ENCODE data around the gene ITPR3. TPM values are rescaled to one million over a fixed set of nuclear protein-coding genes. Genes with fewer than 3 reads are reported as not detected.

ITPR3 gene
- total RNA-seq, 2 donors from 2014 or later: 48.1 to 48.3 TPM

- ATAC-seq (no peak), DNase-seq (no peak)
- H3K36me3 Mint-ChIP-seq (ENCODE audit: low read depth): no peaks in the 10 kb centered on the region
- H3K9me3 ChIP-seq (ENCODE audit: control insufficient read depth, low read length, poor library complexity, severe bottlenecking): no peaks in the 10 kb centered on the region
- no peak overlapping the region for H3K27ac Mint-ChIP-seq
- H3K4me1 Mint-ChIP-seq: peaks cover under 1% of the 10 kb centered on the region
- H3K27me3 Mint-ChIP-seq: peaks cover 16% of the 10 kb centered on the region
- H3K4me3 Mint-ChIP-seq: no peak overlapping the region
Measured at GRCh38 chr6:33716890-33717632, 95.9 kb downstream of the ITPR3 start.

GRCh38 chr6:33717934-33718455 lies 96.9 kb downstream of the ITPR3 start:
- no peak overlapping the region for H3K27ac Mint-ChIP-seq
- H3K4me1 Mint-ChIP-seq: no peaks in the 10 kb centered on the region
- H3K4me3 Mint-ChIP-seq: no peak overlapping the region
- no peaks in the 10 kb centered on the region for H3K36me3 Mint-ChIP-seq (ENCODE audit: low read depth)
- DNase-seq (no peak), ATAC-seq (no peak)
- peaks cover 25% of the 10 kb centered on the region for H3K27me3 Mint-ChIP-seq
- H3K9me3 ChIP-seq (ENCODE audit: control insufficient read depth, low read length, poor library complexity, severe bottlenecking): no peaks in the 10 kb centered on the region

- Mint-ChIP-seq H3K4me3 (no peak overlapping the region), H3K27ac (no peak overlapping the region), H3K4me1 (peaks cover 2% of the 10 kb centered on the region), H3K36me3 (ENCODE audit: low read depth) (no peaks in the 10 kb centered on the region), H3K27me3 (peaks cover 32% of the 10 kb centered on the region)
- ATAC-seq (no peak), DNase-seq (no peak)
- H3K9me3 ChIP-seq (ENCODE audit: control insufficient read depth, low read length, poor library complexity, severe bottlenecking): no peaks in the 10 kb centered on the region
Measured at GRCh38 chr6:33718713-33719112, 97.6 kb downstream of the ITPR3 start.

GRCh38 chr6:33719326-33719987 lies 98.3 kb downstream of the ITPR3 start:
- Mint-ChIP-seq H3K4me1 (peaks cover 6% of the 10 kb centered on the region), H3K27me3 (peaks cover 40% of the 10 kb centered on the region), H3K27ac (no peak overlapping the region), H3K36me3 (ENCODE audit: low read depth) (no peaks in the 10 kb centered on the region), H3K4me3 (no peak overlapping the region)
- DNase-seq (no peak), ATAC-seq (no peak)
- H3K9me3 ChIP-seq (ENCODE audit: control insufficient read depth, low read length, poor library complexity, severe bottlenecking): no peaks in the 10 kb centered on the region

GRCh38 chr6:33720998-33721397 lies 99.9 kb downstream of the ITPR3 start:
- no peaks in the 10 kb centered on the region for H3K9me3 ChIP-seq (ENCODE audit: control insufficient read depth, low read length, poor library complexity, severe bottlenecking)
- Mint-ChIP-seq H3K4me1 (peaks cover 7% of the 10 kb centered on the region), H3K36me3 (ENCODE audit: low read depth) (no peaks in the 10 kb centered on the region)

GRCh38 chr6:33721508-33721907 lies 100.4 kb downstream of the ITPR3 start:
- Mint-ChIP-seq H3K27ac (no peak overlapping the region), H3K36me3 (ENCODE audit: low read depth) (no peaks in the 10 kb centered on the region), H3K4me1 (peaks cover 7% of the 10 kb centered on the region), H3K27me3 (peaks cover 46% of the 10 kb centered on the region), H3K4me3 (no peak overlapping the region)
- DNase-seq (no peak), ATAC-seq (no peak)
- H3K9me3 ChIP-seq (ENCODE audit: control insufficient read depth, low read length, poor library complexity, severe bottlenecking): no peaks in the 10 kb centered on the region

More at GRCh38 chr6:33720998-33721397, 99.9 kb downstream of the ITPR3 start:
- DNase-seq (no peak), ATAC-seq (no peak)
- Mint-ChIP-seq H3K4me3 (no peak overlapping the region), H3K27ac (no peak overlapping the region), H3K27me3 (peaks cover 44% of the 10 kb centered on the region)

- Mint-ChIP-seq H3K4me3 (no peak overlapping the region), H3K27ac (peak overlapping the region; percentile 73), H3K27me3 (peaks cover 52% of the 10 kb centered on the region), H3K36me3 (ENCODE audit: low read depth) (no peaks in the 10 kb centered on the region), H3K4me1 (peaks cover 9% of the 10 kb centered on the region)
- DNase-seq (no peak), ATAC-seq (no peak)
- H3K9me3 ChIP-seq (ENCODE audit: control insufficient read depth, low read length, poor library complexity, severe bottlenecking): no peaks in the 10 kb centered on the region
Measured at GRCh38 chr6:33722103-33722623, 101.0 kb downstream of the ITPR3 start.

GRCh38 chr6:33723371-33724085 lies 102.4 kb downstream of the ITPR3 start:
- Mint-ChIP-seq H3K4me3 (no peak overlapping the region), H3K27me3 (peaks cover 56% of the 10 kb centered on the region), H3K27ac (peak overlapping the region; percentile 73), H3K4me1 (peaks cover 11% of the 10 kb centered on the region), H3K36me3 (ENCODE audit: low read depth) (no peaks in the 10 kb centered on the region)
- ATAC-seq: no peak
- no peaks in the 10 kb centered on the region for H3K9me3 ChIP-seq (ENCODE audit: control insufficient read depth, low read length, poor library complexity, severe bottlenecking)
- DNase-seq: no peak

- H3K27ac Mint-ChIP-seq: peak overlapping the region; percentile 19
- H3K27me3 Mint-ChIP-seq: peaks cover 61% of the 10 kb centered on the region
- H3K4me1 Mint-ChIP-seq: peaks cover 13% of the 10 kb centered on the region
- H3K36me3 Mint-ChIP-seq (ENCODE audit: low read depth): no peaks in the 10 kb centered on the region
- DNase-seq (no peak), ATAC-seq (no peak)
- no peaks in the 10 kb centered on the region for H3K9me3 ChIP-seq (ENCODE audit: control insufficient read depth, low read length, poor library complexity, severe bottlenecking)
- H3K4me3 Mint-ChIP-seq: peak overlapping the region; percentile 50
Measured at GRCh38 chr6:33724102-33725023, 103.2 kb downstream of the ITPR3 start.

GRCh38 chr6:33725222-33725621 lies 104.1 kb downstream of the ITPR3 start:
- no peaks in the 10 kb centered on the region for H3K9me3 ChIP-seq (ENCODE audit: control insufficient read depth, low read length, poor library complexity, severe bottlenecking)
- Mint-ChIP-seq H3K27ac (no peak overlapping the region), H3K27me3 (peaks cover 63% of the 10 kb centered on the region), H3K4me1 (peaks cover 13% of the 10 kb centered on the region), H3K4me3 (no peak overlapping the region), H3K36me3 (ENCODE audit: low read depth) (no peaks in the 10 kb centered on the region)
- ATAC-seq: no peak
- no peak for DNase-seq

- Mint-ChIP-seq H3K36me3 (ENCODE audit: low read depth) (no peaks in the 10 kb centered on the region), H3K4me3 (no peak overlapping the region), H3K4me1 (peaks cover 13% of the 10 kb centered on the region), H3K27ac (no peak overlapping the region), H3K27me3 (peaks cover 64% of the 10 kb centered on the region)
- ATAC-seq (no peak), DNase-seq (no peak)
- H3K9me3 ChIP-seq (ENCODE audit: control insufficient read depth, low read length, poor library complexity, severe bottlenecking): no peaks in the 10 kb centered on the region
Measured at GRCh38 chr6:33725891-33726673, 105.0 kb downstream of the ITPR3 start.

GRCh38 chr6:33726696-33727095 lies 105.6 kb downstream of the ITPR3 start:
- no peaks in the 10 kb centered on the region for H3K9me3 ChIP-seq (ENCODE audit: control insufficient read depth, low read length, poor library complexity, severe bottlenecking)
- ATAC-seq (no peak), DNase-seq (no peak)
- H3K36me3 Mint-ChIP-seq (ENCODE audit: low read depth): no peaks in the 10 kb centered on the region
- H3K4me3 Mint-ChIP-seq: no peak overlapping the region
- no peak overlapping the region for H3K27ac Mint-ChIP-seq
- H3K4me1 Mint-ChIP-seq: peaks cover 13% of the 10 kb centered on the region
- peaks cover 60% of the 10 kb centered on the region for H3K27me3 Mint-ChIP-seq
